VCaP (cell line): Measurements from ENCODE around the gene TFPI.
"Not testable (repeated sequence)": the region's sequence is repeated elsewhere in the genome, so short reads cannot be mapped to it uniquely, and the experiment has no call there.

ENCODE experiments used
- H3K27ac ChIP-seq: fragments of 450-650 bp; 2 replicates; pipeline ENCODE4 v1.5.1; 2017
- TF ChIP-seq, protein P1 (sequence below): fragments of 450-650 bp; conservative IDR thresholded peaks from 2 replicates; pipeline ENCODE4 v1.5.1; 2017; ENCODE audit warnings: mild to moderate bottlenecking, moderate library complexity

TFPI gene

DNA sequence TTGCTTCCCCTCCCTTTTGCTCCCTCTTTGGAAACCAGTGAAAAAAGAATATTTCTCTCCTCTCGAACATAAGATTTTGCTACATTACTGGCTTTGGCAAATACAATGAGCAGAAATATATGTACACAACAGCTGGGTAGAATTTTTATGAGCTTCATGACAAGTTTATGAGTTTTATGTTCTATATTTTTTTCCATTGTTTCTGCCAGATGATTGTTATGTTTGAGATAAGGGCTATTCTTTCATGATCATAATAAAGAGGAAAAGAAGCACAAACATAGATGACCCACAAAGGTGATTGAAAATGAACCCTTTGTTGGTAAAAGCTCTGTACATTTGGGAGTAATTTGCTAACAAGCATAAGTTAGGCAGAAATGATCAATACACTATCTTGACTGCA, 14.8 kb upstream of the TFPI start:
- peak overlapping the region; percentile 81 for H3K27ac ChIP-seq
- TF ChIP-seq, protein P1, sequence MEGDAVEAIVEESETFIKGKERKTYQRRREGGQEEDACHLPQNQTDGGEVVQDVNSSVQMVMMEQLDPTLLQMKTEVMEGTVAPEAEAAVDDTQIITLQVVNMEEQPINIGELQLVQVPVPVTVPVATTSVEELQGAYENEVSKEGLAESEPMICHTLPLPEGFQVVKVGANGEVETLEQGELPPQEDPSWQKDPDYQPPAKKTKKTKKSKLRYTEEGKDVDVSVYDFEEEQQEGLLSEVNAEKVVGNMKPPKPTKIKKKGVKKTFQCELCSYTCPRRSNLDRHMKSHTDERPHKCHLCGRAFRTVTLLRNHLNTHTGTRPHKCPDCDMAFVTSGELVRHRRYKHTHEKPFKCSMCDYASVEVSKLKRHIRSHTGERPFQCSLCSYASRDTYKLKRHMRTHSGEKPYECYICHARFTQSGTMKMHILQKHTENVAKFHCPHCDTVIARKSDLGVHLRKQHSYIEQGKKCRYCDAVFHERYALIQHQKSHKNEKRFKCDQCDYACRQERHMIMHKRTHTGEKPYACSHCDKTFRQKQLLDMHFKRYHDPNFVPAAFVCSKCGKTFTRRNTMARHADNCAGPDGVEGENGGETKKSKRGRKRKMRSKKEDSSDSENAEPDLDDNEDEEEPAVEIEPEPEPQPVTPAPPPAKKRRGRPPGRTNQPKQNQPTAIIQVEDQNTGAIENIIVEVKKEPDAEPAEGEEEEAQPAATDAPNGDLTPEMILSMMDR, result no peak

DNA sequence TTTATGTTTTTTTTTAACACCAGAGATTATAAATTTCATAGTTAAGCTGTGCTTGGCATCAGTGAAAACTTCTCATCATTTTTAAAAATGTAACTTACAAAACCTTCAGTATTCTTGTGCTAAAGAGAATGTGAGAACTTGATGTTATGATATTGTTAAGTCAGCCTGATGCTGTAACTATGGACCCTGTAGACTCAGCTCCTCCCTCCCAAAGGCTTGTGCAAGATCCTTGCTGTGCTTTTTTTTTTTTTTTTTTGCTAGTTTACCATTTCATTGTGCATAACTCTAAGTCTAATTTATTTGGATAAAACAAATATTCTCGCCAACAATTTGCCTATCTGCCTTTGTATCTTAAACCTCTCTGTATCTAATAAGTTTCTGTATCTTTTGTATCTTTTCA, 12.9 kb upstream of the TFPI start:
- peak overlapping the region; percentile 81; the same call in 1 of the 2 replicates for H3K27ac ChIP-seq
- TF ChIP-seq, protein P1, result no peak

DNA sequence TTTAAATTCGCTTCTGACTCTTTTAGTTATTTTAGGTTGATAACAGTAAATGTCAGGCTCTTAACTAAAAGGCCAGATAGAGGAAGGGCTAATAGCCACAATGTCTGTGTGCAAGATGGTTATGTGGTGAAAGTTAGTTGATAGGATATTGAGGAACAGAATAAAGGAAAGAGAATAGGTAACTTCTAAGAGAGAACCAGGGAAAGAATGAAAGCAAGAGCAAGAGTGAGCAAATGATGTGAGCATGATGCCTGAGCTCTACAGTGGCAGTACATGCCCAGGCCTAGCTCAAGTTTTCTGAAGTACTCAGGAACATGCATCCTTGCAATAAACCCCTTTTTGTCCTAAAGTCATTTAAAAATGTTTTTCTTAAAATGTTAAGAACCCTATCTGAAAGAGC, 12.5 kb upstream of the TFPI start:
- peak overlapping the region; percentile 81; the same call in 1 of the 2 replicates for H3K27ac ChIP-seq
- TF ChIP-seq, protein P1, result no peak

DNA sequence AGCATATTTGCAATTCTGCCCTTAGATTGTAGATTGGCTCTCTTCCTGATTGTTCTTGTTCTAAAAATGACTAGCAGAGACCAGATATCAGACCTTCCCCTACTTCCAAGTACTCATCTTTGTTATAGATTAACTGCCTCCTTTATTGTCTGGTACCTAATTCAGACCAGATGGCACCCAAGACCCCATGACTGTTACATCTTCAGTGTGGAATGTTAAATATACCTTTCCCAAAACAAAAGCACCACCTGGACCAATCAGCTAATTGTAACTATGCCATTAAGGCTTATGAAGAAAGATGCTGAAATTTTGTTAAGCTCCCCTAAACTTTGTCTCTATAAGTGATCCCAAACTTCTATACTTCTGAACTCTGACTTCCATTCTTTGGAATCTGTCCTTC, 12.0 kb upstream of the TFPI start:
- TF ChIP-seq, protein P1, result no peak
- H3K27ac ChIP-seq, result no peak overlapping the region

DNA sequence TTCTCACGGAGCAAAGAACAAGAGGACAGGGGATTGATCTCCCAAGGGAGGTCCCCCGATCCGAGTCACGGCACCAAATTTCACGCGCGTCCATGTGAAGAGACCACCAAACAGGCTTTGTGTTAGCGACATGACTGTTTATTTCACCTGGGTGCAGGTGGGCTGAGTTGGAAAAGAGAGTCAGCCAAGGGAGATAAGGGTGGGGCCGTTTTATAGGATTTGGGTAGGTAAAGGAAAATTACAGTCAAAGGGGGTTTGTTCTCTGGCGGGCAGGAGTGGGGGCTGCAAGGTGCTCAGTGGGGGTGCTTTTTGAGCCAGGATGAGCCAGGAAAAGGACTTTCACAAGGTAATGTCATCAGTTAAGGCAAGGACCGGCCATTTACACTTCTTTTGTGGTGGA, 11.4 kb upstream of the TFPI start:
- H3K27ac ChIP-seq, result not testable (repeated sequence)

DNA sequence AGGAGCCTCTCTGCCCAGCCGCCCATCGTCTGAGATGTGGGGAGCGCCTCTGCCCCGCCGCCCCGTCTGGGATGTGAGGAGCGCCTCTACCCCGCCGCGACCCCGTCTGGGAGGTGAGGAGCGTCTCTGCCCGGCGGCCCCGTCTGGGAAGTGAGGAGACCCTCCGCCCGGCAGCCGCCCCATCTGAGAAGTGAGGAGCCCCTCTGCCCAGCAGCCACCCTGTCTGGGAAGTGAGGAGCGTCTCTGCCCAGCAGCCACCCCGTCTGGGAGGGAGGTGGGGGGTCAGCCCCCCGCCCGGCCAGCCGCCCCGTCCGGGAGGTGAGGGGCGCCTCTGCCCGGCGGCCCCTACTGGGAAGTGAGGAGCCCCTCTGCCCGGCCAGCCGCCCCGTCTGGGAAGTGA, 2.3 kb upstream of the TFPI start:
- not testable (repeated sequence) for H3K27ac ChIP-seq

DNA sequence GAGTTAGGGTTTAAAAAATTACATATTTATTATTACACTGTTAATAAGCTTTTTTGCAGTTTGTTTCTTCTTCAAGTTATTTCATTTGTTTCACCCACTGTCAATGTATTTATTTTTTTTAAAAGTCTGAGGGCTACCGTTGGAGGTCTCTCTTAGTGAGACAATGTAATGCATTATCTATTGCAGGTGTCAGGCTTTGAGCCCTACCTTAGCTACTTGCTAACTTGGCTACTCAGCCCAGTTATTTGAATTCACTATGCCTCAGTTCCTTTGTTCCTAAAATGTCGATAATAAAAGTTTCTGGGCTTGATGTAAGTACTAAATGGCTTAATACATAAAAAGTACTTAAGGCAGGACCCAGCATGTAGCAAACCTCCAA, 458 bp upstream of the TFPI start:
- TF ChIP-seq, protein P1, result no peak
- peak overlapping the region; percentile 48 for H3K27ac ChIP-seq

DNA sequence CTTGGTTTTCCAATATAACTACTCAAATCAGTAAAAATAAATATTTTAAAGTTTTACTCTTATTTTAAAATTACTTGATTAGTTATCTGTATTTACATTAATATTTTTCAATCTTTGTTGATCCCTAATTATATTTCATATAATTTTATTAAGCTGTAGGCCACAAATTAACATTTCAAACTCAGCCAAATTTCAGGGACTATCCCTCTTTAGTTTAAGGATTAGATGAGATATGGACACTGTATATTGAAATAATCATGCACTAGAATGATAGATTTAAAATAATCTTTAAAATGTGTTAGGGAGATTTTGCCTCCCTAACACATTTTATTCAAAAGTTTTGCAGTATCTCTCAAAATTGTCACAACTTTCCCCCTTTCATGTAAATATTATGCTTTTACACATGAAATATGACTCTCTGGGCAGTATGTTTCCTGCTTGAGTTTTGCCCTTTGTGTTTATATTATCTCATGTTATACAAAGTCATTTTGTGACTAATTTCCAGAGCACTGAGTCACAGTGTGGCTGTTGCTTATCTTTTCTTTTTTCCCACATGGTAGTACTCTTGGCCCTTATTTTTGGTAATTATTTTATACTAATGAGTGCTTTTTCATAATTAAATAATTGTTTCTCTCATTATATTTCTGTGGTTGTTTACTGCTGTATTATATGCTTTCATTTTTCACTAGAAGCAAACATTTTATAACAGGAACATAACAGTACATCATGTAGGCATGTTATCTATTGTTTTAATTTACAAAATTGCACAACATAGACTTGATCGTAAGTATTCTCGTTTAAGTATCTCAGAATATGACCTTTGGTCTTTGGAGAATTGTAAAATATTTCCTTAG, 1.2 kb downstream of the TFPI start:
- H3K27ac ChIP-seq, result peak overlapping the region; percentile 48
- TF ChIP-seq, protein P1, result no peak
